HepG2 (cell line): ENCODE results near the gene PVR. TPM values are rescaled to one million over a fixed set of nuclear protein-coding genes. Genes with fewer than 3 reads are reported as not detected.
A peak's percentile ranks its signal among the peaks of the same experiment; 100 is the strongest.

Experiments
- ATAC-seq: fragments of 200-7000 bp; cut with Tn5 transposase; 3 replicates; pipeline ENCODE4 v1.9.1; 2020; ENCODE audit warnings: mild to moderate bottlenecking, moderate library complexity
- BruUV-seq: library from RNA; stranded (reverse); fragments of 400-500 nt; replicated peaks from 2 replicates; lab custom pipeline; 2021; lab: Mats Ljungman, UMichigan
- CTCF ChIA-PET: fragments of 300-600 bp; formaldehyde crosslinking; extraction: SDS; loops from one replicate; lab custom pipeline; 2021; ENCODE audit warnings: low total read pairs, inconsistent platforms, low intra/inter-chr PET ratio; lab: Yijun Ruan, JAX
- POLR2A ChIA-PET: fragments of 350-600 bp; sonication (Branson Sonifier 250); formaldehyde crosslinking; loops from one replicate; lab custom pipeline; 2020; ENCODE audit warnings: antibody characterized with exemption, inconsistent platforms; lab: Yijun Ruan, JAX
- DNase-seq: peaks from one replicate; pipeline ENCODE4 v3.0.0-alpha.2; 2015; ENCODE audit warnings: low spot score
- FAIRE-seq: peaks from 3 replicates; lab custom pipeline; 2011; peaks lifted over from hg19 to GRCh38; lab: Jason Lieb, UNC
- H2AFZ ChIP-seq: one replicate; pipeline ENCODE4 v1.6.1; 2011; ENCODE audit warnings: low read length, inconsistent platforms
- H3K27ac ChIP-seq: fragments of 300-600 bp; 3 replicates; pipeline ENCODE4 v1.8.0; 2011; ENCODE audit warnings: mixed run types, mild to moderate bottlenecking, mixed read lengths, low read length, inconsistent platforms; ENCODE audit not compliant: insufficient read depth; ENCODE audit errors: extremely low read length
- H3K27me3 ChIP-seq, 2 experiments: fragments of 200-600 bp in 1 of 2; 2 replicates in 1 of 2; 3 replicates in 1 of 2; pipeline versions ENCODE4 v1.6.0 to v1.8.0; 2011; ENCODE audit warnings: low read length in 2 of 2, mild to moderate bottlenecking in 2 of 2, moderate library complexity in 2 of 2, inconsistent platforms in 1 of 2; ENCODE audit not compliant: insufficient read depth in 2 of 2, control insufficient read depth in 1 of 2
- H3K36me3 ChIP-seq, 2 experiments: fragments of 200-600 bp in 1 of 2; replicated peaks in 1 of 2; 2 replicates in 1 of 2; 3 replicates in 1 of 2; pipeline versions ENCODE4 v1.5.1 to v1.8.0; 2011; ENCODE audit warnings: low read length in 2 of 2, inconsistent platforms in 1 of 2; ENCODE audit not compliant: insufficient read depth in 2 of 2, control insufficient read depth in 1 of 2
- H3K4me1 ChIP-seq: 2 replicates; pipeline ENCODE4 v1.5.1; 2012; ENCODE audit warnings: low read length, inconsistent platforms; ENCODE audit not compliant: insufficient read depth
- H3K4me2 ChIP-seq: 2 replicates; pipeline ENCODE4 v1.6.0; 2011; ENCODE audit warnings: low read depth, low read length, inconsistent platforms
- H3K4me3 ChIP-seq, 3 experiments: fragments of 200-600 bp in 1 of 3; sonication (generic), shearing (Covaris generic) in 1 of 3; replicated peaks in 1 of 3; 2 replicates each; pipeline ENCODE4 v1.5.1; 2011 to 2016; ENCODE audit warnings: low read length in 3 of 3, inconsistent platforms in 2 of 3, low read depth in 2 of 3, mild to moderate bottlenecking in 2 of 3, control low read depth in 1 of 3, mixed read lengths in 1 of 3; ENCODE audit not compliant: insufficient read depth in 1 of 3
- H3K79me2 ChIP-seq: one replicate; pipeline ENCODE4 v1.6.1; 2011; ENCODE audit warnings: low read length, inconsistent platforms; ENCODE audit not compliant: insufficient read depth
- H3K9ac ChIP-seq: 2 replicates; pipeline ENCODE4 v1.6.0; 2011; ENCODE audit warnings: mild to moderate bottlenecking, low read depth, low read length, inconsistent platforms; ENCODE audit not compliant: insufficient read depth
- H3K9me3 ChIP-seq: 2 replicates; pipeline ENCODE4 v1.5.1; 2012; ENCODE audit warnings: mild to moderate bottlenecking, low read length
- H4K20me1 ChIP-seq: 2 replicates; pipeline ENCODE4 v1.6.0; 2011; ENCODE audit warnings: inconsistent platforms, mild to moderate bottlenecking, low read length, moderate library complexity; ENCODE audit not compliant: insufficient read depth
- ZNF629 ChIP-seq: sonication (generic); formaldehyde crosslinking; conservative IDR thresholded peaks from 2 replicates; pipeline ENCODE4 v1.5.0; 2020; ENCODE audit warnings: missing genetic modification reagents
- WGBS: methylation state at CpG from one replicate; pipeline ENCODE4 v1.1.6; 2017; ENCODE audit warnings: low lambda C conversion rate; 5-methylcytosine and 5-hydroxymethylcytosine counted together
- in situ Hi-C: cut with HindIII; loops from 2 replicates; pipeline ENCODE4 v1.10.0; 2017; ENCODE audit warnings: low pct_unique_long_range_greater_than_20kb; ENCODE audit not compliant: extremely low pct_ligation_motif_present
- intact Hi-C: fragments of 100-400 bp; cut with micrococcal nuclease; formaldehyde crosslinking; loops from one replicate; pipeline ENCODE4 v1.10.0; 2022; ENCODE audit not compliant: unreplicated experiment
- polyA plus RNA-seq, 8 experiments: library from polyadenylated mRNA; depleted of rRNA in 3 of 8; stranded (reverse) in 7 of 8; unstranded in 1 of 8; fragments of >200 nt; fragmentation: Illumina TruSeq in 4 of 8; extraction: Trizol in 4 of 8; gene quantifications; 2 replicates each; pipeline versions ENCODE4 v1.2.1 to v1.2.3, GENCODE V29; 2011 to 2016; ENCODE audit warnings: low read depth in 4 of 8, missing spikeins in 1 of 8, mixed read lengths in 1 of 8; ENCODE audit not compliant: insufficient read depth in 1 of 8
- total RNA-seq, 5 experiments: library from RNA; depleted of rRNA; stranded (reverse); fragments of >200 nt; fragmentation: Illumina TruSeq; extraction: Trizol; gene quantifications; 2 replicates each; pipeline ENCODE4 v1.2.3, GENCODE V29; 2016; ENCODE audit warnings: low read depth in 1 of 5
- TF ChIP-seq, protein P1 (sequence below), 2 experiments: IDR thresholded peaks; 2 replicates each; pipeline ENCODE4 v1.6.1; 2011 to 2012; ENCODE audit warnings: low read length in 2 of 2, borderline replicate concordance in 1 of 2, low read depth in 1 of 2, mild to moderate bottlenecking in 1 of 2, moderate library complexity in 1 of 2

PVR gene
- total and polyA plus RNA-seq, 2 of the 13 experiments (the other 11 are each of a cell fraction or from before 2014, with no cell fraction given) = 43.4 to 46.6 TPM

DNA sequence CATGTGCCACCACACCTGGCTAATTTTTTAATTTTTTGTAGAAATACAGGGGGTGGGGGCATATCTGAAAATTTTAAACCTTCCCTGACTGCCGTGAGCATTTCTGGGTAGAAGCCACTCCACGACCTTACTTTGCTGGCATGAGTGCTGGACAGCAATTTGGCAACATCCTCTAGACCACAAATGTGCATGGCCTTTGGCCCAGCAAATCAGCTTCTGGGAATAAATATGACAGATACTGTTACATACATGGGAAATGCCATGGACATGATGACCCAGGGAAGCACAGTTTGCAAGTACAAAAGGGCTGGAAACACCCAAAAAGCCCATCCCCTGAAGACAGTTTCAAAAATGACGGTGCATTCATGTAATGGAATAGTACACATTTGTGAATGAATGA lies 3.2 kb upstream of the PVR start:
- ATAC-seq (no peak), FAIRE-seq (no peak), DNase-seq (no peak)
- no peak overlapping the region for H3K4me2 ChIP-seq
- H3K36me3 ChIP-seq = no peaks in the 10 kb centered on the region
- peak overlapping the region; percentile 67 for H3K27ac ChIP-seq
- H4K20me1 ChIP-seq = peaks cover 2% of the 10 kb centered on the region; the same call in 1 of the 2 replicates
- H3K79me2 ChIP-seq = peaks cover 9% of the 10 kb centered on the region
- peaks cover 81% of the 10 kb centered on the region for H3K4me1 ChIP-seq
- no peaks in the 10 kb centered on the region; a peak in 1 of 5 replicates for H3K27me3 ChIP-seq
- no peak overlapping the region for H2AFZ ChIP-seq
- CTCF ChIA-PET = no interaction called here
- POLR2A ChIA-PET = interaction anchor here (0.9 kb wide), 1 partner anchor 25 kb away, joined by 3 read pairs; no protein-coding TSS in a partner anchor
- no TSS peak for BruUV-seq
- intact Hi-C loops (no loop called here), in situ Hi-C loops (no loop called here)
- H3K9ac ChIP-seq = no peak overlapping the region
- H3K4me3 ChIP-seq = no peak overlapping the region
- no peaks in the 10 kb centered on the region for H3K9me3 ChIP-seq
- TF ChIP-seq, protein P1, sequence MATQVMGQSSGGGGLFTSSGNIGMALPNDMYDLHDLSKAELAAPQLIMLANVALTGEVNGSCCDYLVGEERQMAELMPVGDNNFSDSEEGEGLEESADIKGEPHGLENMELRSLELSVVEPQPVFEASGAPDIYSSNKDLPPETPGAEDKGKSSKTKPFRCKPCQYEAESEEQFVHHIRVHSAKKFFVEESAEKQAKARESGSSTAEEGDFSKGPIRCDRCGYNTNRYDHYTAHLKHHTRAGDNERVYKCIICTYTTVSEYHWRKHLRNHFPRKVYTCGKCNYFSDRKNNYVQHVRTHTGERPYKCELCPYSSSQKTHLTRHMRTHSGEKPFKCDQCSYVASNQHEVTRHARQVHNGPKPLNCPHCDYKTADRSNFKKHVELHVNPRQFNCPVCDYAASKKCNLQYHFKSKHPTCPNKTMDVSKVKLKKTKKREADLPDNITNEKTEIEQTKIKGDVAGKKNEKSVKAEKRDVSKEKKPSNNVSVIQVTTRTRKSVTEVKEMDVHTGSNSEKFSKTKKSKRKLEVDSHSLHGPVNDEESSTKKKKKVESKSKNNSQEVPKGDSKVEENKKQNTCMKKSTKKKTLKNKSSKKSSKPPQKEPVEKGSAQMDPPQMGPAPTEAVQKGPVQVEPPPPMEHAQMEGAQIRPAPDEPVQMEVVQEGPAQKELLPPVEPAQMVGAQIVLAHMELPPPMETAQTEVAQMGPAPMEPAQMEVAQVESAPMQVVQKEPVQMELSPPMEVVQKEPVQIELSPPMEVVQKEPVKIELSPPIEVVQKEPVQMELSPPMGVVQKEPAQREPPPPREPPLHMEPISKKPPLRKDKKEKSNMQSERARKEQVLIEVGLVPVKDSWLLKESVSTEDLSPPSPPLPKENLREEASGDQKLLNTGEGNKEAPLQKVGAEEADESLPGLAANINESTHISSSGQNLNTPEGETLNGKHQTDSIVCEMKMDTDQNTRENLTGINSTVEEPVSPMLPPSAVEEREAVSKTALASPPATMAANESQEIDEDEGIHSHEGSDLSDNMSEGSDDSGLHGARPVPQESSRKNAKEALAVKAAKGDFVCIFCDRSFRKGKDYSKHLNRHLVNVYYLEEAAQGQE (IDR thresholded peaks at IDR 0.05; ENCODE audit: borderline replicate concordance in 1 of 2, low read depth in 1 of 2, low read length in 2 of 2) = peak in 1 of 2 experiments; percentile 55; a peak in 2 of 4 replicates
- TF ChIP-seq ZNF629 (CRISPR knock-in tag) = no peak
- WGBS = 90% methylated on average over 3 of the region's 3 CpGs
